ENCODE measurements around the gene LBX1.

LBX1 gene

DNA sequence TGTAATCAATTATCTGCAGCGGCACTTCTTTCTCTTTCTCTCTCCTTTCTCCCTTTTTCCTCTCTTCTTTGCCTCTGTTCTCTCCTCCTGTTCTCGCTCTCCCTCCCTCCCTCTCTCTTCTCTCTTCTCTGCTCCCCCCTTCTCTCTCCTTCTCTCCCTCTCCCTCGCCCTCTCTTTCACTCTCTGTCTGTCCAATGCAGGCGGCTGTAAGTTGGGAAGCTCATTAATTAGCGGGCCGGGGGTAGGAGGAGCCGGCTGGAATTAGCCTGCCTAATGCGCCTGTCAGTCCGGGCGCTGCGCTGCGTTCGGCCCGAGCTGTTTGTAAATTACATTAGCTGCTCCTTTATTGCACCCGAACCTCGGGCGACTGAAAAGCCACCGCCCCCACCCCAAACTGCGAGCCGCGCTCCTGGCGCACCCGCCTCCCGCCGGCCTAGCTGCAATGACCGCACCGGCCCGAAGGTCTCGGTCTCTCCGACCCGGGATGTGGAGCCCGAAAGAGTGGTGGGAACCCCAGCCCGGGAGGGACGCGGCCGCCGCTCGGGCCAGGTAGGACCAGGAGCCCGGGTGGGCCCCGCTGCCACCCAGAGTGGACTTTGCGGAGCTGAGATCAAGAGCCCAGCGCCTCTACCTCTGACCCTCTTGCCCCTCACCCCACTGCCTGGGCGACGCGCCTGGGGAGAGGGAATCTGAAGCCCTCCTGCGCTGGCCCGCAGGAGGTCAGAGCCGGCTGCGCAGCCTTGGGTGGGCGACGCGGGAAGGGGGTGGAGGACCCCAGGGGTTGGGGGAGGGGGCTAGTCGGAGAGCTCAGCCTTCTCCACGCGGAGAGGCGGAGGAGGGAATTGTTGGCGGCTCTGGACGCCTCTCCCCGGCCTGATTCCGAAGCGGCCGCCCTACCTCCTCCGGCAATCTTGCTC, at the start of gene LBX1:
Gene LBX1 (minus strand): TSS at position 198 of the 917 bp plus-strand sequence. CDS start 648 bp downstream, outside the sequence.
- no peak for DNase-seq

DNA sequence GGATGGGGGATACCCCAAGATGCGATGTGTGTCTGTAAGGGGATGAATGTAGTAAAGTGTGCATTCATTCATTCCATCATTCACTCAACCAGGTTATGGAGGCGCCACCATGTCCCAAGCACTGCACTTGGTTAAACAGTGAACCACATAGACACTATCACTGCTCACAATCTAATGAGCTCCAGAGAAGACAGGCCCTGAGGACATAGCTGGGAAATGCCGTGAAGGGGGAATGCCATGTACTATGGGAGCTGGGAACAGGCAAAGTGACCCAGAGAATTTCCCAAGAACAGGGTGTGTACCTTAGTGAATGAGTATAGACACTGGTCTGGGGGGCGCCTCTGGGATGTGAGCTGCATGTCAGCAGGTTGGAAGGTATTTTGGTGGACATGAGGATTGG, 44.5 kb upstream of the LBX1 start:
- no peak for DNase-seq

- no peak for DNase-seq
Measured at GRCh38 chr10:101273330-101273729, 44.1 kb upstream of the LBX1 start.

GRCh38 chr10:101272229-101272868, 43.1 kb upstream of the LBX1 start:
- peak; percentile 8 to 38 (median 16) for DNase-seq

DNA sequence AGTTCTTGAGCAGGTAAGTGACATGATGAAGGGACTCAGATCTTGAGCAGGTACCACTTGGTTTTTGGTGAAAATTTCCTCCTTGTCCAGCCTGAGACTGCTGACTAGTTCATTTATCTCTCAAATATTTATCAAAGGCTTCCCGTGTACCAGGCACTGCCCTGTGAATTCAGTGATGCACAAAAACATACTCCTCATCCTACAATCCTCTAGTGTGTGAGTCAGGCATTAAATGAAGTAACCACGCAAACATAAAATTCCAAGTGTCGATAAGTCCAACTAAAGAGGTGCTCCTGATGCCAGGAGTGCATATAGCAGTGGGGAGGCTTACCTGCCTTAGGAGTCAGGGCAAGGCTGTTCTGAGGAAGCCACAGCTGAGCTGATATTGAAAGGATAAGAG, 41.5 kb upstream of the LBX1 start:
- DNase-seq = no peak

DNA sequence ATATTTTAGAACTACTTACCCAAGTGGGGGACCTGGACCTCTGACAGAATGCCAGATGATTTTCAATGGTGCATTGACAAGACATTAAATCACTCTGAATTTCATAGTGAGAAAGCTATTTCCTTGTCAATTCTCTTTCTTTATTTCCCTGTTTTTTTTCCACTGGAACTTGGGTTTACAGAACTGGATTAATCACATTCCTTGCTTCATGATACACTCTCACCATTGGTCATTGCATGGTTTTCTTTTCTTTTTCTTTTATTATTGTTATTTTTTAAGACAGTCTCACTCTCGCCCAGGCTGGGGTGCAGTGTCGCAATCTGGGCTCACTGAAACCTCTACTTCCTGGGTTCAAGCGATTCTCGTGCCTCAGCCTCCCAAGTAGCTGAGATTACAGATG, 38.5 kb upstream of the LBX1 start:
- no peak for DNase-seq

DNA sequence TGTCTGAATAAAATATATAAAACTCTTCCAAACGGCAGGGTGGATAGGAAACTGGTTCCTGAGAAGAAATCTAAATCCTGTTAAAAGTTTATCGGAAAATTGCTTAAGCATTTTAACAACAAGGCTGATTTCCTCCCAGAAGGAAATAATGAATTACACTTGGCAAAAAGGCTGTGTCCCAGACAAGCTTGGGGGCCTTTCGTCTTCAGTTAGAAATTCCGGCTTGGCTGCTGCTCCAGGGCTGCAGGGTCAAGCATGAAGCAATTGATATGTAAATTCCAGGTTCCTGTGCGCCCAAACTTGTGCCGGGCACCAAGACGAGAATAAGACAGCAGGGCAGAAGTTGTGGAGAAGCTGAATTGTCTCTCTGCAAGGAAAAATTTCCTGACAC, 38.0 kb upstream of the LBX1 start:
- DNase-seq = no peak

DNA sequence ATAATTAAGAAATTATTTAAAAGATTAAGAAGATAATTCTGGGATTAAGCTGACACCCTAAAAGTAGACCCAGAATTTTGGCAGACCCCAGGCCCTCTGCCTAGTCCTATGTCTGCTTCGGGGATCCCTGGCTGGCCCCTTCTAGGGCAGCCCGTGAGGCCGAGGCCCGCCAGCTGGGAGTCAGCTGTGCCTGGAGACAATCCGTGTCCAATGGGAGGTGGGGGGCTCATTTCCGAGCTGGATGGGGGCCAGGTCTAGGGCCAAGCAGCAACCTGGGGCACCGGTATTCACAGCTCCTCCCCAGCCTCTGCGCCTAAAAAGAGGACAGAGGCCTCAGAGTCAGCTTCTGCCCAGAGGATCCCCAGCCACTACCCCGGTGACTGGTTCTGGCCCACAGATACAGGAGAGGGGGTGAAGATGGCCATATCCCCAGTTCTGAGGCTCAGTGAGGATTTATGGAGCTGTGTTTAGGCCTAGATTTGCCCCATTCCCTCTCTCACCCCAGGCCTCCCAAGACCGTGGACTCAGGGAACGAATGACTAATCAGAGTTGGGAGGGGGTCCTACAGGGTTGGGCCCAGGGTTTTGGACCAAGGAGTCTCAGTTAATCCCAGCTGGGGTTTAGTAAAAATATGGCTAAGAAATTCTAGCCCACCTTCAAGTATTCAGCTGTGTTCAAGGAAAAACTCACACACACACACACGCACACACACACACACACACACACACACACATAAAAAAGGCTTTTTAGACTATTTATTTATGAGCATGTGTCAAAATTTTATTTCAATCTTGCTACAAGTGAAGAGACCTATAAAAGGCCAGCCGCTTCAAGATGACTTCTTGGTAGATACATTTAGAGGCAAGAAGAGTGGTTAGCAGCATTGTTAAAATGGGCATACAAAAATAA, 37.4 kb upstream of the LBX1 start:
- no peak for DNase-seq

DNA sequence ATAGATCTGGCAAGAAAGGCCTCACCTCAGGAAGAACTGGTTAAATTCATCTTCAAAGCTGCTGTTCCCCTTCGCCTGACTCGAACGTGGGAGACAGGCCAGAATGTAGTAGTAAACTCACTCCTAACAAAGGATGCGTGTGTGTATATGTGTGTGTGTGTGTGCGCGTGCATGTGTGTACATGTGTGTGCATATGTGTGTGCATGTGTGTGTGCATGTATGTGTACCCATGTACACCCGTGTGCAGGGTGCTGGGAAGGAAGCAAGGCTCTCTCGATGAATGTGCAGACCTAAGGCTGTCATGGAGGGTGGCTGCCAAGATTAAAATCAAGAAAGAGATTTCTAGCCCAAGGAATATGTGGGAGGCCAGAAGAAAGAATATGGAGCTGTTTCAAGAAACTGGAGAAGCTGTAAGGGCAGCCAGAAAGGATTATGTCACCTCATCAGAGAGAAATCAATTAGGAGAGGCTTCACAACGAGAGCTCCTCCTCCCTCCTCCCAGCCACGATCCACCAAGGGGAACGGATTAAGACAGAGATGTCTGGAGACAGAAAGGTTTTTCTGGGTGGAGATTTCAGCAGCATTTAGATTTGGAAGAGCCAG, 34.0 kb upstream of the LBX1 start:
- no peak for DNase-seq

DNA sequence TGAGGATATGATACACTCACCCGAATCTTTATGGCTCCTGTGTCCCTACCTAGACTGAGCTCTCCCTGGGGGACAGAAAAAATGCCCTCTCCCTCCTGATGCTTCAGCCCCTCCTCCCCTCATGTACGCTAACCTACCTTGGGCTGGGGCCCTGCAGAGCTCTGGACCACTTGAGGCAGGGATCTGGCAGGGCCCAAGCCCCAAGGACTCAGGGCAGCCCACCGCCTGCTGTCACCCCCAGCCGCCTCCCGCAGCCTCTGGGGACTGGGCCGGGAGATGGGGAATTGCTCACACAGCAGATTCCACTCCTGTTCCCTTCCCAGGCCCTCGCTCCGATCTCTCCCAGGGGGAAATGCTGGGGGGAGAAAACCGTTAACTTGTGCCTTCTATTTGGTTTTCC, 32.9 kb upstream of the LBX1 start:
- DNase-seq = no peak

GRCh38 chr10:101261702-101262101, 32.4 kb upstream of the LBX1 start:
- no peak for DNase-seq

DNA sequence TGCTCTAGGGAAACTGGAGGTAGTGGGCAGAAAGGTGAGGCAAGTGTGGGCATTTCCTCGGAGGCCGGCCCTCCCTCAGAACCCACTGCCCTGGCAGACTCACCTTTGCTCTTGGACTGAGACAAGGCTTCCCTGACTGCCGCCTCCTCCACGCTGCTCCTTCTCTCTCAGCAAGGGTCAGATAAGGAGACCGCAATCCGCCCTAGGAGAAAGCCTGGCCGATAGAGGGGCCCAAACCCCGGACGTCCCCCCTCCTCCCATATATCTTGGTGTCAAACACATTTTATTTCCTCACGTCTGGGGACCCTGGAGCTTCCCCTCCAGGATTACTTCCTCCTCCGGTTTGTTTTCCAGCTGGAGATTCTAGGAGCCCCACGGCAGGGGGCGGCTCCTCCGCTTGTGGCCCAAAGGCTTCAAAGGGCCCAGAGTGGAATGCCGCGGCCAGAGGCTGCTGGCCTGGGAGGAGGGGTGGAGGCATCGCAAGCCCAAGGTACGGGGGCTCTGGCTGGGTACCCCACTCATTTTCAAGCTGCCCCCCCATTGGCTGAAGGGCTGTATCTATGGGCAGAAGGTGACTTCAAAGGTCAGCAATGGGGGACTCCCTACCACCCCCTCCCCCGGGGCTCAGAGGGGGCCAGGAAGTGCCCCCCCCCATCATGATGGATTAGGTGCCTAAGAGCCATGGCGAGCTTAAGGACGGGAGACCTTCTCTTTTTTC, 31.7 kb upstream of the LBX1 start:
- DNase-seq = no peak

DNA sequence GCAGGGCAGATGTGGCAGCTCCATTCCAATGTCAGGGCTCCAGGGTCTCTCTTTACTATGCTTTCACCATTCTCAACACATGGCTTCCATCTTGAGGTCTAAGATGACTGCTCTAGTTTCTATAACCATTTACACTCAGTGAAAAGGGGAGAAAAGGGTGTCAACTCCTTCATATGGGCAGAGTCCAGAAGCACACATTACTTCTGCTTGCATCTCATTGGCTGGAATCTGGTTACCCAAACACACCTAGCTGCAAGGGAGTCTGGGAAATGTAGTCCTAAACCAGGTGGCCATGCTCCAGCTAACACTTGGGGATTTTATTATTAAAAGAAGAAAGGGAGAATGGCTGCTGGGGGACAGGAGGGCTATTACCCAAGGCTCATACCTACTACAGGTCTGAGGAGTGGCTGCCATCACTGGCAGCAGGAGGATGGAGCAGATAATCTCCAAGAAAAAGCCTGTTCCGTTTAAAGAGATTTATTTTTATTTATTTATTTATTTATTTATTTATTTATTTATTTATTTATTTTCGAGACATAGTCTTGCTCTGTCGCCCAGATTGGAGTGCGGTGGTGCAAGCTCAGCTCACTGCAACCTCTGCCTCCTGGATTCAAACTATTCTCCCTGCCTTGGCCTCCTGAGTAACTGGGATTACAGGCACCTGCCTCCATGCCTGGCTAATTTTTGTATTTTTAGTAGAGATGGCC, 29.1 kb upstream of the LBX1 start:
- no peak for DNase-seq

DNA sequence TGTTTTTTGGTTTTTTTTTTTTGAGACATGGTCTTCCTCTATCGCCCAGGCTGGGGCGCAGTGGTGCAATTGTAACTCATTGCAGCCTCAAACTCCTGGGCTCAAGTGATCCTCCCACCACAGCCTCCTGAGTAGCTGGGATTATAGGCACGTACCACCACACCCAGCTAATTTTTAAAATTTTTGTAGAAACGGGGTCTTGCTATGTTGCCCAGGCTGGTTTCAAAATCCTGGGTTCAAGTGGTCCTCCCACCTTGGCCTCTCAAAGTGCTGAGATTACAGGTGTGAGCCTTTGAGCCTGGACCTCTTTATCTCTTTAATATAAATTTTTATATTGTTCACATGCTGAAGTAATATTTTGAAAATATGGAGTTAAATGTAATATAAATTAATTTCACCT, 28.2 kb upstream of the LBX1 start:
- no peak for DNase-seq

DNA sequence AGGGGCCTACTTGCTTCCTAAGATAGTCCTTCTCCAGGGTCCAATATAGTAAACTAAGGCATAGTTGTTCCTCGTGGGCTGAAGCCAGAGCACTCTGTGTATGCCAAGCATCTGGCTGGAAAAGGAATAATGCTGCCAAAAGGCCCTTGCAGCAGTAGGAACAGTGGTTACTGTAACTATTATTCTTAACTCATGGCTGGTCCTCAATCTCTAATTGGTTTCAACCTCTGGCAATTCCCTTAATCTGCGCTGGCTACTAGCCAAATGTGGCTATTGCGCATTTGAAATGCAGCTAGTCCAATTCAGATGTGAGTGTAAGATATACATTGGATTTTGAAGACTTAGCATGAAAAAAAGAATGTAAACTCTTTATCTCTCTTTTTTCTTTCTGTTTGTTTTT, 27.8 kb upstream of the LBX1 start:
- DNase-seq = no peak

DNA sequence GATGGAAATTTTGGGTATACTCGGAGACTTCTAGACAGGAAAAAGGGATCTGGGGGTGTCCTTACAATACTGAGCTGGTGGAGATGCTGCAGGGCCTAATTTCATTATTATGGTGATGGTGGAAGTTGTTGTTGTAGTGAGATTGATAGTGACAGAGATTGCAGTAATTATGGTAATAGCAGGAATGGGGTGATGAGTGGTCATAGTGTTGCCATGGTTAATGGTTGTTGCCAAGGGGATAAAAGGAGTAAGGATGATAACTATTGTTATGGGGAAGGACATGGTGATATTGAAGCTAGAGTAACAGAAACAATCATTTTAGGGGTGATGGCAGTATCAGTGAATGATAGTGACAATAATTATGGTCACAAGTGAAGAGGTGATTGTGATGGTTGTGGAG, 27.1 kb upstream of the LBX1 start:
- DNase-seq = no peak

DNA sequence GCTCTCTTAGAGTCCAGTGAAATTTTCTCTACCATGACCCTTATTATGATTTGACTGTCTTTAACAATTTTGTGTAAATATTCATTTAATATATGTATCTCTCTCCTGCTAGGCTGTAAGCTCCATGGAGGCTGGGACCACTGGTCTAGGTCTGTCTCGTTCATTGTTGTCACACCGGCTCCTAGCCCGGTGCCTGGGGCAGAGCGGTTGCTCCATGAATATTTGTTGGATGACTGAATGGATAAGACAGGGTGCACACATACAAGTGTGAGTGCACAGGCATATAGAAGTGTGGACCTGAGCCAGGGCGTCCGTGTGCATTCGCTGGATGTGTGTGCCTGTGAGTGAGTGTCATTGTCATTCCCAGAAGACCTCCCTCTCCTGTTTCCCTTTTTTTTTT, 20.9 kb upstream of the LBX1 start:
- no peak for DNase-seq

DNA sequence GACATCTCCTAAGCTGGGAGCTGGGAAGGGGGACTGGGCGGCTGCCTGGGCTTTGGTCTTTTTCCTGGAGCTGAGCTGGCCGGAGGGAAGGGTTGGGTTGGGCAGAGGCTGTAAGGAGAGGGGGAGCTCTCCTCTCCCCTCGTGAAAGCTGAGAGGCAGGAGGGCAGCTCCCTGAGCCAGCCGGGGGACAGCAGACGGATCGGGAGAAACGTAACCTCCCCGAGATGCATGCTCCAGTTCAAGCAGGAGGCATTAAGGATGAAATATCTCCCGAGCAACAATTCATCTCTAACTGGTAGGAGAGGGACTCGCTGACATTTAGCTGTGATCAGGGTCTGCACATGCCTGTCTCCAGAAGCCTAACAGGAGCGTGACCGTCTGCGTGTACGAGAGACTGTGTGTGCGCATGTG, 19.9 kb upstream of the LBX1 start:
- DNase-seq = no peak

GRCh38 chr10:101246639-101247038, 17.4 kb upstream of the LBX1 start:
- DNase-seq = no peak

DNA sequence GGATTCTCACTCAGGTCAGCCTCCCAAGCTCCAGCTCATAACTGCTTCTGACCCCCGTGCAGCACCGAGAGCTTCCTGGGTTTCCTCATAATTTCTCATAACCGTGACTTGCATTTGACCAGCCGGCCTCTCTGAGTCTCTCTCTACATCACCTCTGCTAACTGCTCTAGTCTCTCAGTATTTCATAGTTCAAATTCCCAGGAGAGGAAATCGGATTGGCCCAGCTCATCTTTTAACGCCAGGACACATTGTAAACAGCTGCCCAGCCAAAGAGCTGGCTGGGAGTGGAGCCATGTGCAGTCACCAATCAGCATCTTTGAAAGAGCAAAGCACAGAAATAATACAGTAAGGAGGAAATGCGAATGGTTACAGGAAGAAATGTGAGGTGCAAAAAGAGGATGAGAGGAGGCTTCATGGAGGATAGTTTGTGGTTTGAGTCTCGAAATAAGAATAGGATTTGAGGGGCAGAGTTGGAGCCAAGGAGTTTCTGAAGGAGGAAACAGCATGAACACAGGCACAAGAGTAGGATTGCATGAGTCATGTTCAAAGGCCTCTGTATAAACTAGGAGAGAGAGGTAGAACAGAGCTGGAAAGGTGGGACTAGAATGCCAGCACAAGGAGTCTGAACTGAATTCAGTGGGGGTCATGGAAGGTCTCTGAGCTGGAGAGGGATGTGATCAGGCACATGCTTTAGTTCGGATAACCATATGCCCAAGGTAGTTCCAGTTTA, 15.2 kb upstream of the LBX1 start:
- no peak for DNase-seq
